Esophagus muscularis mucosa (tissue), 4 donors: ENCODE data around the gene PDCD5.

Experiments used
- EP300 ChIP-seq: sonication (generic); formaldehyde crosslinking; IDR thresholded peaks from one replicate; pipeline ENCODE4 v1.6.1; 2017; ENCODE audit warnings: antibody characterized with exemption
- POLR2A ChIP-seq: fragments of 450-650 bp; IDR thresholded peaks from one replicate; pipeline ENCODE4 v1.6.1; 2017; ENCODE audit warnings: antibody characterized with exemption, moderate library complexity, mild to moderate bottlenecking, low read depth
- POLR2AphosphoS5 ChIP-seq, 2 donors: sonication (generic); formaldehyde crosslinking; IDR thresholded peaks; one replicate each; pipeline ENCODE4 v1.6.1; 2017; ENCODE audit warnings: antibody characterized with exemption in 2 of 2
- TF ChIP-seq, protein P1 (sequence below), 3 experiments: fragments of 200-600 bp in 2 of 3; fragments of 450-650 bp in 1 of 3; sonication (generic) in 2 of 3; IDR thresholded peaks; one replicate each; pipeline ENCODE4 v1.5.1; 2017 to 2019; ENCODE audit warnings: antibody characterized with exemption in 3 of 3, mild to moderate bottlenecking in 2 of 3, moderate library complexity in 1 of 3

DNA sequence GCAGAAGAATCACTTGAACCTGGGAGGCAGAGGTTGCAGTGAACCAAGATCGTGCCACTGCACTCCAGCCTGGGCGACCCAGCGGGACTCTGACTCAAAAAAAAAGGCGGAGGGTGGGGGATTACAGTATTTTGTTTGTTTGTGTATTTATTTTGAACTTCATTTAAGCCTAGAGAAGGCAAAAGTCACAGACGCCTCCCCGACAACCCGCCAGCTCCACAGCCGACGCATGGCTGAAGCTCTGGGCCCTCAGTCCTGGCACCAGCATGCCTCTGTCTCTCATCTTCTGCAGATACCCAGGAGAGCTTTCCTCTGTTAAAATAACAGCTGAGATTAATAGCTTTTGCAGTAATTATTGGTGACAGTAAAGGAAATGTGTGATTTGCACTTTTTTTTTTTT is 17.2 kb upstream of the PDCD5 start:
- TF ChIP-seq, protein P1, sequence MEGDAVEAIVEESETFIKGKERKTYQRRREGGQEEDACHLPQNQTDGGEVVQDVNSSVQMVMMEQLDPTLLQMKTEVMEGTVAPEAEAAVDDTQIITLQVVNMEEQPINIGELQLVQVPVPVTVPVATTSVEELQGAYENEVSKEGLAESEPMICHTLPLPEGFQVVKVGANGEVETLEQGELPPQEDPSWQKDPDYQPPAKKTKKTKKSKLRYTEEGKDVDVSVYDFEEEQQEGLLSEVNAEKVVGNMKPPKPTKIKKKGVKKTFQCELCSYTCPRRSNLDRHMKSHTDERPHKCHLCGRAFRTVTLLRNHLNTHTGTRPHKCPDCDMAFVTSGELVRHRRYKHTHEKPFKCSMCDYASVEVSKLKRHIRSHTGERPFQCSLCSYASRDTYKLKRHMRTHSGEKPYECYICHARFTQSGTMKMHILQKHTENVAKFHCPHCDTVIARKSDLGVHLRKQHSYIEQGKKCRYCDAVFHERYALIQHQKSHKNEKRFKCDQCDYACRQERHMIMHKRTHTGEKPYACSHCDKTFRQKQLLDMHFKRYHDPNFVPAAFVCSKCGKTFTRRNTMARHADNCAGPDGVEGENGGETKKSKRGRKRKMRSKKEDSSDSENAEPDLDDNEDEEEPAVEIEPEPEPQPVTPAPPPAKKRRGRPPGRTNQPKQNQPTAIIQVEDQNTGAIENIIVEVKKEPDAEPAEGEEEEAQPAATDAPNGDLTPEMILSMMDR (IDR thresholded peaks at IDR 0.05), result no peak
- TF ChIP-seq POLR2A (no peak), EP300 (no peak), POLR2AphosphoS5 (IDR thresholded peaks at IDR 0.05) (no peak)
